Mammary microvascular endothelial cell (primary cell): ENCODE data around the gene SLC22A6. TPM values are rescaled to one million over a fixed set of nuclear protein-coding genes. Genes with fewer than 3 reads are reported as not detected.

Experiments used
- total RNA-seq: library from RNA; depleted of rRNA; stranded (reverse); fragments of >200 nt; gene quantifications from 2 replicates; pipeline ENCODE4 v1.2.3, GENCODE V29; 2015

Gene SLC22A6, protein sequence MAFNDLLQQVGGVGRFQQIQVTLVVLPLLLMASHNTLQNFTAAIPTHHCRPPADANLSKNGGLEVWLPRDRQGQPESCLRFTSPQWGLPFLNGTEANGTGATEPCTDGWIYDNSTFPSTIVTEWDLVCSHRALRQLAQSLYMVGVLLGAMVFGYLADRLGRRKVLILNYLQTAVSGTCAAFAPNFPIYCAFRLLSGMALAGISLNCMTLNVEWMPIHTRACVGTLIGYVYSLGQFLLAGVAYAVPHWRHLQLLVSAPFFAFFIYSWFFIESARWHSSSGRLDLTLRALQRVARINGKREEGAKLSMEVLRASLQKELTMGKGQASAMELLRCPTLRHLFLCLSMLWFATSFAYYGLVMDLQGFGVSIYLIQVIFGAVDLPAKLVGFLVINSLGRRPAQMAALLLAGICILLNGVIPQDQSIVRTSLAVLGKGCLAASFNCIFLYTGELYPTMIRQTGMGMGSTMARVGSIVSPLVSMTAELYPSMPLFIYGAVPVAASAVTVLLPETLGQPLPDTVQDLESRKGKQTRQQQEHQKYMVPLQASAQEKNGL
- not detected in 2 replicates for total RNA-seq

DNA sequence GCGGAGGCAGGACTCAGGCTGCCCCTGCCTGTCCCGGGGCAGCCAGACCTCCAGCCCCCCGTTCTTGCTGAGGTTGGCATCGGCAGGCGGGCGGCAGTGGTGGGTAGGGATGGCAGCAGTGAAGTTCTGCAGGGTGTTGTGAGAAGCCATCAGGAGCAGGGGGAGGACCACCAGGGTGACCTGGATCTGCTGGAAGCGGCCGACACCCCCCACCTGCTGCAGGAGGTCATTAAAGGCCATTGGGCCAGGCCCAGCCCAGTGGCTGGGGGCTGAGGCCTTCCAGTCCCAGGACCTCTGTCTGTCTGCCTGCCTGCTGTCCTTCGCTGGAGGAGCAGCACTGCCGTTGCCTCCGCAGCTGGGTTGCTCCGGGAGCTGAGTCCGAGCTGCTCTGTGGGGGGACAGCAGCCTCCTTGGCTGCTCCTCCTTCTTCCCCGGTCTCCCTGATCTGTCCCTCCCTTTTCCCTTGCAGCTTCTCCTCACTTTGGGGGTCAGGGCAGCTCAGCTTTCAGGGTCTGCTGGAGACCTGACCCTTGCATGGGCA lies at the start of gene SLC22A6:
Gene SLC22A6, minus strand, starts transcription at position 517 of the 541 bp plus-strand sequence. Its CDS starts 277 bp downstream, at position 240.

DNA sequence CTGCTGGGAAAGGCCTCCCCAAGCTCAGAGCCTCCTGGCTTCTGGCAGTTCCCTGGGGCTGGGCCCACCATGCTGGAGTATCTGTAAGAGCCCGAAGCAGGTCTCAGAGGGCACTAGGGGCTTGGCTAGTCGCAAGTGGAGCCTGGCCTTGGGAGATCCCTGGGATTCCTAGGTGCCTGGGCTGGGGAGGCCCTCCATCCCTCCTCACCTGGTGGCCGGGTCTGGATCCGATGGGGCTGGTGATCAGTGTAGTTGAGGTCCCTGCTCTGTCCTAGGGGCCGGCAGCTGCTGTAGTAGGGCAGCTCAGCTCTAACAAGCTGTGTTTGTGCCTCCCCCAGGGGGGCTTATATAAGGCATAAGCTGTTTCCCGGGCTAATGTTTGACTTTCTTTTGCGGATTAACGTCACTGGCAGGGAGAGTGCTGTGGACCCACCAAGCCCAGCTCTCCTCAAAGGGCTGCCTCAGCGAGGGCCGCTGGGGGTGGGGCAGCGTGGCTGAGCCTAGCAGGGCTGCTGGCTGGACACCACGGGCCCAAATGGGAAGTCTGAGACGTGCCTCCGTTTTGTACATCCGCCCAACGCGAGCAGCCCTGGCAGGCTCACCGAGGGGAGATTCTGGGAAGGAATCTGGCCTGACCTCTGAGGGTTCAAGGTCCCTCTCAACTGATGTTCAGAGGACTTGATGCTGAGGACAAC lies 30.9 kb upstream of the SLC22A6 start, which contains the start of gene SLC22A8:
Gene SLC22A8, minus strand, starts transcription at position 321 of the 695 bp plus-strand sequence. CDS start 883 bp downstream, outside the sequence.

Other genes starting within 250 kb of the SLC22A6 start
- 8.0 and 14.2 TPM in 2 replicates for gene ZBTB3, start 230.8 kb downstream of the SLC22A6 start, total RNA-seq
- gene POLR2G, start 223.4 kb downstream of the SLC22A6 start, total RNA-seq: 78.9 and 90.7 TPM in 2 replicates
- gene TAF6L, start 213.6 kb downstream of the SLC22A6 start, total RNA-seq: 23.3 and 24.0 TPM in 2 replicates
- 63.6 and 66.8 TPM in 2 replicates for gene TMEM179B, start 197.6 kb downstream of the SLC22A6 start, total RNA-seq
- 25.3 and 27.1 TPM in 2 replicates for gene TMEM223, start 193.0 kb downstream of the SLC22A6 start, total RNA-seq
- gene NXF1, start 179.5 kb downstream of the SLC22A6 start, total RNA-seq: 36.0 and 45.9 TPM in 2 replicates
- gene STX5, start 152.9 kb downstream of the SLC22A6 start, total RNA-seq: 26.4 and 28.9 TPM in 2 replicates
- not detected in 2 replicates for gene TEX54, start 152.1 kb downstream of the SLC22A6 start, total RNA-seq
- 58.9 and 62.4 TPM in 2 replicates for gene WDR74, start 145.4 kb downstream of the SLC22A6 start, total RNA-seq
- gene SLC3A2, start 104.1 kb downstream of the SLC22A6 start, total RNA-seq: 156 and 171 TPM in 2 replicates
- gene CHRM1, start 63.6 kb downstream of the SLC22A6 start, total RNA-seq: 0.07 TPM in 1 of 2 replicates, not detected in the other
- gene SLC22A8, start 30.9 kb upstream of the SLC22A6 start, total RNA-seq: not detected in 2 replicates
- gene SLC22A24, start 159.3 kb upstream of the SLC22A6 start, total RNA-seq: not detected in 2 replicates